SU-DHL-6 (cell line): ENCODE results near the gene ARF6.

Experiments
- EZH2phosphoT487 ChIP-seq: fragments of 200-600 bp; sonication (generic), shearing (Covaris generic); conservative IDR thresholded peaks from 2 replicates; pipeline ENCODE4 v1.6.1; 2018; ENCODE audit warnings: mild to moderate bottlenecking, antibody characterized with exemption, low read length, moderate library complexity, mixed read lengths
- TF ChIP-seq, protein P1 (sequence below): fragments of 200-600 bp; sonication (generic); IDR thresholded peaks from one replicate; pipeline ENCODE4 v1.5.1; 2017; ENCODE audit warnings: antibody characterized with exemption, mild to moderate bottlenecking, low read length, moderate library complexity; ENCODE audit not compliant: insufficient read depth, poor library complexity, severe bottlenecking

GRCh38 chr14:49934646-49935045 lies 41.8 kb downstream of the ARF6 start:
- TF ChIP-seq, protein P1, sequence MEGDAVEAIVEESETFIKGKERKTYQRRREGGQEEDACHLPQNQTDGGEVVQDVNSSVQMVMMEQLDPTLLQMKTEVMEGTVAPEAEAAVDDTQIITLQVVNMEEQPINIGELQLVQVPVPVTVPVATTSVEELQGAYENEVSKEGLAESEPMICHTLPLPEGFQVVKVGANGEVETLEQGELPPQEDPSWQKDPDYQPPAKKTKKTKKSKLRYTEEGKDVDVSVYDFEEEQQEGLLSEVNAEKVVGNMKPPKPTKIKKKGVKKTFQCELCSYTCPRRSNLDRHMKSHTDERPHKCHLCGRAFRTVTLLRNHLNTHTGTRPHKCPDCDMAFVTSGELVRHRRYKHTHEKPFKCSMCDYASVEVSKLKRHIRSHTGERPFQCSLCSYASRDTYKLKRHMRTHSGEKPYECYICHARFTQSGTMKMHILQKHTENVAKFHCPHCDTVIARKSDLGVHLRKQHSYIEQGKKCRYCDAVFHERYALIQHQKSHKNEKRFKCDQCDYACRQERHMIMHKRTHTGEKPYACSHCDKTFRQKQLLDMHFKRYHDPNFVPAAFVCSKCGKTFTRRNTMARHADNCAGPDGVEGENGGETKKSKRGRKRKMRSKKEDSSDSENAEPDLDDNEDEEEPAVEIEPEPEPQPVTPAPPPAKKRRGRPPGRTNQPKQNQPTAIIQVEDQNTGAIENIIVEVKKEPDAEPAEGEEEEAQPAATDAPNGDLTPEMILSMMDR, result no peak
- no peak for TF ChIP-seq EZH2phosphoT487
